Measurements from ENCODE around the gene RBM5. TPM values are rescaled to one million over a fixed set of nuclear protein-coding genes. Genes with fewer than 3 reads are reported as not detected.

Gene RBM5
- total and polyA plus RNA-seq, 10 of the 15 experiments (the other 5 are each of a cell fraction or from before 2014, with no cell fraction given): 35.1 to 347 (median 111) TPM

DNA sequence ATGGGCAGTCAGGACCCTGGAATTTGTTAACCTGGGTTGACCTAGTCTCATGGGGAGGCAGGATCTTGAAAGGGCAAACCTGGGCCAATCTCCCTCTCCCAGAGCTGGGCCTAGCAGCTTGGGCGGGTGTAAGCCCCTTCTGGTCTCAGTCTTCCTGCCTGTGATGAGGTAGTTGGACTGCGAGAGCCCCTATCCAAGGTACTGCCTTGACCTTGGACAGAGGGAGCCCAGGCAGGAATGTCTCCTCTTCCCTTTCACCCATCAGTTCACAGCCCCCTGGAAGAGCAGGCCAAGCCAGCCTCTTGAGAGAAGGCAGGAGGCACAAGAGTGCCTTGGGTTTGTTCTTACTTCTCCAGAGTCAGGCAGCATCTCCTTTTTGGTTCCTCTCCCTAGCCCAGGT lies 41.7 kb downstream of the RBM5 start:
- ChIA-PET POLR2A (no interaction called here), SMC1A (ENCODE audit: uncharacterized antibody, unreplicated experiment) (no interaction called here), RAD21 (ENCODE audit: unreplicated experiment) (no interaction called here), CTCF (interaction anchor here (0.9 kb wide), 1 partner anchor 10 kb away, joined by 3 read pairs; no protein-coding TSS in a partner anchor)
- intact Hi-C loops (cut with micrococcal nuclease; ENCODE audit: unreplicated experiment): no loop called here
- DNase-seq (ENCODE audit: low read depth, low spot score) (no peak), FAIRE-seq (no peak), ATAC-seq (no peak)
- peaks cover 0 to 2% of the 10 kb centered on the region in 2 experiments; a peak in 2 of 4 replicates for H3K27me3 ChIP-seq (replicated peaks in 1 of 2; ENCODE audit: control insufficient read depth in 2 of 2, insufficient read depth in 2 of 2, low read length in 1 of 2)
- H3K4me3 ChIP-seq: no peak overlapping the region
- H3K9ac ChIP-seq (ENCODE audit: control insufficient read depth, insufficient read depth, low read length): no peak overlapping the region
- no peak for TF ChIP-seq ZNF274 (IDR thresholded peaks at IDR 0.05; ENCODE audit: insufficient read depth, insufficient read length)
- TF ChIP-seq, protein P1, sequence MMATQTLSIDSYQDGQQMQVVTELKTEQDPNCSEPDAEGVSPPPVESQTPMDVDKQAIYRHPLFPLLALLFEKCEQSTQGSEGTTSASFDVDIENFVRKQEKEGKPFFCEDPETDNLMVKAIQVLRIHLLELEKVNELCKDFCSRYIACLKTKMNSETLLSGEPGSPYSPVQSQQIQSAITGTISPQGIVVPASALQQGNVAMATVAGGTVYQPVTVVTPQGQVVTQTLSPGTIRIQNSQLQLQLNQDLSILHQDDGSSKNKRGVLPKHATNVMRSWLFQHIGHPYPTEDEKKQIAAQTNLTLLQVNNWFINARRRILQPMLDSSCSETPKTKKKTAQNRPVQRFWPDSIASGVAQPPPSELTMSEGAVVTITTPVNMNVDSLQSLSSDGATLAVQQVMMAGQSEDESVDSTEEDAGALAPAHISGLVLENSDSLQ (IDR thresholded peaks at IDR 0.05): no peak
- TF ChIP-seq, protein P2, sequence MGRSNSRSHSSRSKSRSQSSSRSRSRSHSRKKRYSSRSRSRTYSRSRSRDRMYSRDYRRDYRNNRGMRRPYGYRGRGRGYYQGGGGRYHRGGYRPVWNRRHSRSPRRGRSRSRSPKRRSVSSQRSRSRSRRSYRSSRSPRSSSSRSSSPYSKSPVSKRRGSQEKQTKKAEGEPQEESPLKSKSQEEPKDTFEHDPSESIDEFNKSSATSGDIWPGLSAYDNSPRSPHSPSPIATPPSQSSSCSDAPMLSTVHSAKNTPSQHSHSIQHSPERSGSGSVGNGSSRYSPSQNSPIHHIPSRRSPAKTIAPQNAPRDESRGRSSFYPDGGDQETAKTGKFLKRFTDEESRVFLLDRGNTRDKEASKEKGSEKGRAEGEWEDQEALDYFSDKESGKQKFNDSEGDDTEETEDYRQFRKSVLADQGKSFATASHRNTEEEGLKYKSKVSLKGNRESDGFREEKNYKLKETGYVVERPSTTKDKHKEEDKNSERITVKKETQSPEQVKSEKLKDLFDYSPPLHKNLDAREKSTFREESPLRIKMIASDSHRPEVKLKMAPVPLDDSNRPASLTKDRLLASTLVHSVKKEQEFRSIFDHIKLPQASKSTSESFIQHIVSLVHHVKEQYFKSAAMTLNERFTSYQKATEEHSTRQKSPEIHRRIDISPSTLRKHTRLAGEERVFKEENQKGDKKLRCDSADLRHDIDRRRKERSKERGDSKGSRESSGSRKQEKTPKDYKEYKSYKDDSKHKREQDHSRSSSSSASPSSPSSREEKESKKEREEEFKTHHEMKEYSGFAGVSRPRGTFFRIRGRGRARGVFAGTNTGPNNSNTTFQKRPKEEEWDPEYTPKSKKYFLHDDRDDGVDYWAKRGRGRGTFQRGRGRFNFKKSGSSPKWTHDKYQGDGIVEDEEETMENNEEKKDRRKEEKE (IDR thresholded peaks at IDR 0.05): no peak
- TF ChIP-seq JUNB (IDR thresholded peaks at IDR 0.05): no peak
- TF ChIP-seq NFYB (IDR thresholded peaks at IDR 0.05; ENCODE audit: insufficient read depth, low read depth, low read length): no peak
- TF ChIP-seq STAT3 (IDR thresholded peaks at IDR 0.05; ENCODE audit: low read depth, low read length): no peak
- no peak for TF ChIP-seq CEBPB (IDR thresholded peaks at IDR 0.05; ENCODE audit: borderline replicate concordance in 1 of 2, low read depth in 2 of 2, low read length in 2 of 2)
- TF ChIP-seq TBL1XR1 (IDR thresholded peaks at IDR 0.05; ENCODE audit: low read depth, low read length): no peak
- TF ChIP-seq IKZF1 (conservative IDR thresholded peaks at IDR 0.05): no peak
- TF ChIP-seq NFYA (IDR thresholded peaks at IDR 0.05; ENCODE audit: borderline replicate concordance, low read depth, low read length): no peak
- TF ChIP-seq FOXK2 (IDR thresholded peaks at IDR 0.05): no peak
- no peak for TF ChIP-seq SRF (IDR thresholded peaks at IDR 0.05; ENCODE audit: low read depth in 2 of 2, low read length in 2 of 2)
- no peak for TF ChIP-seq POLR2AphosphoS2 (IDR thresholded peaks at IDR 0.05; ENCODE audit: low read depth, low read length)
- BruUV-seq (replicated peaks): no TSS peak
- H2AFZ ChIP-seq (ENCODE audit: control insufficient read depth, low read depth, low read length): no peak overlapping the region
- H4K20me1 ChIP-seq (ENCODE audit: control insufficient read depth, insufficient read depth): no peaks in the 10 kb centered on the region
- H3K36me3 ChIP-seq (ENCODE audit: control insufficient read depth in 2 of 2, insufficient read depth in 2 of 2, low read length in 1 of 2): no peaks in the 10 kb centered on the region
- H3K4me1 ChIP-seq (ENCODE audit: control insufficient read depth, insufficient read depth, low read length): no peaks in the 10 kb centered on the region
- H3K79me2 ChIP-seq (ENCODE audit: control insufficient read depth, insufficient read depth, low read length): no peaks in the 10 kb centered on the region
- in situ Hi-C loops (cut with MboI): no loop called here
- 39% methylated on average over 2 of the region's 2 CpGs for WGBS (ENCODE audit: insufficient coverage, insufficient replicate concordance, low lambda C conversion rate, missing lambda C conversion rate)
- H3K27ac ChIP-seq (ENCODE audit: control insufficient read depth, insufficient read depth): no peak overlapping the region
- H3K4me2 ChIP-seq (ENCODE audit: control insufficient read depth, insufficient read depth): no peak overlapping the region
- no peaks in the 10 kb centered on the region for H3K9me3 ChIP-seq (replicated peaks; ENCODE audit: control insufficient read depth, insufficient read depth, low read length)
